GM18517 (cell line): Measurements from ENCODE around the gene WBP1.
"Not testable (repeated sequence)": the region's sequence is repeated elsewhere in the genome, so short reads cannot be mapped to it uniquely, and the experiment has no call there.

Experiments
- ATAC-seq: cut with Tn5 transposase; IDR thresholded peaks from one replicate; pipeline ENCODE4 v1.9.1; 2021; ENCODE audit warnings: mild to moderate bottlenecking, moderate library complexity; ENCODE audit not compliant: unreplicated experiment

The WBP1 gene

GRCh38 chr2:74458132-74458937, at the start of gene WBP1:
Gene WBP1 (plus strand): TSS chr2:74458438. CDS start chr2:74458603, 165 bp downstream.
- ATAC-seq: peak; percentile 86

GRCh38 chr2:74413001-74413698, 45.1 kb upstream of the WBP1 start:
- ATAC-seq: no peak

- no peak for ATAC-seq
Measured at GRCh38 chr2:74414441-74414840, 43.8 kb upstream of the WBP1 start.

- no peak for ATAC-seq
Measured at GRCh38 chr2:74414881-74415761, 43.1 kb upstream of the WBP1 start.

GRCh38 chr2:74415762-74416395, 42.4 kb upstream of the WBP1 start:
- no peak for ATAC-seq

GRCh38 chr2:74416778-74417177, 41.5 kb upstream of the WBP1 start:
- no peak for ATAC-seq

- no peak for ATAC-seq
Measured at GRCh38 chr2:74417197-74417596, 41.0 kb upstream of the WBP1 start.

GRCh38 chr2:74417763-74418162, 40.5 kb upstream of the WBP1 start:
- ATAC-seq: no peak

- ATAC-seq: no peak
Measured at GRCh38 chr2:74418312-74418711, 39.9 kb upstream of the WBP1 start.

- ATAC-seq: no peak
Measured at GRCh38 chr2:74419345-74419744, 38.9 kb upstream of the WBP1 start.

GRCh38 chr2:74420006-74420405, 38.2 kb upstream of the WBP1 start:
- no peak for ATAC-seq

- ATAC-seq: not testable (repeated sequence)
Measured at GRCh38 chr2:74420443-74421103, 37.7 kb upstream of the WBP1 start.

GRCh38 chr2:74421221-74421870, 36.9 kb upstream of the WBP1 start, which contains the start of the genes C2orf81 and WDR54:
Gene C2orf81 (minus strand): TSS chr2:74421619. CDS start chr2:74421560, 59 bp downstream.
Gene WDR54 (plus strand): TSS chr2:74421730. CDS start chr2:74422154, 424 bp downstream.
- ATAC-seq: peak; percentile 91

GRCh38 chr2:74423231-74424095, 34.8 kb upstream of the WBP1 start:
- no peak for ATAC-seq

- ATAC-seq: no peak
Measured at GRCh38 chr2:74424139-74424992, 33.9 kb upstream of the WBP1 start.

GRCh38 chr2:74424995-74425406, 33.2 kb upstream of the WBP1 start:
- no peak for ATAC-seq

GRCh38 chr2:74425523-74425922, 32.7 kb upstream of the WBP1 start:
- no peak for ATAC-seq
